SK-N-SH (cell line): ENCODE measurements around the gene NRCAM. TPM values are rescaled to one million over a fixed set of nuclear protein-coding genes. Genes with fewer than 3 reads are reported as not detected.
A peak's percentile ranks its signal among the peaks of the same experiment; 100 is the strongest.
"Not testable (repeated sequence)": the region's sequence is repeated elsewhere in the genome, so short reads cannot be mapped to it uniquely, and the experiment has no call there.

Experiments
- CTCF ChIA-PET: fragments of 300-600, 350-600 bp; formaldehyde crosslinking; extraction: SDS; loops from one replicate; lab custom pipeline; 2021; lab: Yijun Ruan, JAX
- POLR2A ChIA-PET: fragments of 350-600 bp; sonication (Branson Sonifier 250); formaldehyde crosslinking; extraction: SDS; loops from one replicate; lab custom pipeline; 2020; ENCODE audit warnings: antibody characterized with exemption, inconsistent platforms; lab: Yijun Ruan, JAX
- DNase-seq: peaks from one replicate; pipeline ENCODE4 v3.0.0; 2012
- H2AFZ ChIP-seq: fragments of 200-600 bp; sonication (generic); 2 replicates; pipeline ENCODE4 v1.8.1; 2016; ENCODE audit warnings: antibody characterized with exemption, mild to moderate bottlenecking, low read depth
- H3F3A ChIP-seq: fragments of 200-600 bp; sonication (generic); replicated peaks from 2 replicates; pipeline ENCODE3; 2016; ENCODE audit warnings: antibody characterized with exemption, mild to moderate bottlenecking; ENCODE audit not compliant: insufficient read depth
- H3K27ac ChIP-seq, 2 experiments: fragments of 200-500 bp in 1 of 2; fragments of 200-600 bp in 1 of 2; sonication (Bioruptor generic) in 1 of 2; sonication (generic), shearing (Covaris generic) in 1 of 2; 2 replicates each; pipeline versions ENCODE4 v1.5.1 to v1.6.1; 2014 to 2016; ENCODE audit warnings: low read depth in 2 of 2, inconsistent platforms in 1 of 2, low read length in 1 of 2, mild to moderate bottlenecking in 1 of 2, mixed read lengths in 1 of 2
- H3K27me3 ChIP-seq: fragments of 200-600 bp; sonication (generic), shearing (Covaris generic); 2 replicates; pipeline ENCODE4 v1.6.1; 2016; ENCODE audit warnings: mixed run types; ENCODE audit not compliant: insufficient read depth
- H3K36me3 ChIP-seq, 2 experiments: fragments of 200-500 bp in 1 of 2; fragments of 200-600 bp in 1 of 2; sonication (Bioruptor generic) in 1 of 2; sonication (generic) in 1 of 2; replicated peaks in 1 of 2; 2 replicates each; pipeline versions ENCODE3 to v1.5.1; 2014 to 2016; ENCODE audit warnings: low read length in 1 of 2, mild to moderate bottlenecking in 1 of 2; ENCODE audit not compliant: insufficient read depth in 2 of 2, control insufficient read depth in 1 of 2
- H3K4me1 ChIP-seq, 2 experiments: fragments of 200-500 bp in 1 of 2; fragments of 200-600 bp in 1 of 2; sonication (Bioruptor generic) in 1 of 2; sonication (generic), shearing (Covaris generic) in 1 of 2; 2 replicates each; pipeline versions ENCODE4 v1.5.1 to v1.6.1; 2014 to 2016; ENCODE audit warnings: low read depth in 1 of 2, low read length in 1 of 2, mixed run types in 1 of 2; ENCODE audit not compliant: insufficient read depth in 2 of 2, control insufficient read depth in 1 of 2
- H3K4me2 ChIP-seq: fragments of 200-600 bp; sonication (generic), shearing (Covaris generic); 2 replicates; pipeline ENCODE4 v1.6.1; 2017; ENCODE audit warnings: mixed run types
- H3K4me3 ChIP-seq, 2 experiments: fragments of 200-500 bp in 1 of 2; fragments of 200-600 bp in 1 of 2; sonication (Bioruptor generic) in 1 of 2; sonication (generic), shearing (Covaris generic) in 1 of 2; 2 replicates each; pipeline versions ENCODE4 v1.5.1 to v1.8.1; 2014 to 2016; ENCODE audit warnings: low read depth in 2 of 2, inconsistent platforms in 1 of 2, low read length in 1 of 2, mild to moderate bottlenecking in 1 of 2, mixed read lengths in 1 of 2, moderate library complexity in 1 of 2
- H3K79me2 ChIP-seq: fragments of 200-600 bp; sonication (generic); 2 replicates; pipeline ENCODE4 v1.8.1; 2017; ENCODE audit warnings: mild to moderate bottlenecking; ENCODE audit not compliant: insufficient read depth
- H3K9ac ChIP-seq: fragments of 200-600 bp; sonication (generic); 2 replicates; pipeline ENCODE4 v1.6.1; 2017; ENCODE audit warnings: mixed run types
- H3K9me2 ChIP-seq: fragments of 200-600 bp; sonication (generic); 2 replicates; pipeline ENCODE4 v1.6.1; 2017; ENCODE audit warnings: mixed run types
- H3K9me3 ChIP-seq: fragments of 200-600 bp; sonication (generic); 2 replicates; pipeline ENCODE4 v1.6.1; 2017; ENCODE audit warnings: mixed run types, mild to moderate bottlenecking, moderate library complexity
- H4K20me1 ChIP-seq: fragments of 200-600 bp; sonication (generic); 2 replicates; pipeline ENCODE4 v1.6.1; 2017; ENCODE audit warnings: mild to moderate bottlenecking, mixed run types; ENCODE audit not compliant: insufficient read depth
- EP300 ChIP-seq, 2 experiments: IDR thresholded peaks; 2 replicates each; pipeline versions ENCODE4 v1.4.0 to v1.6.1; 2012; ENCODE audit warnings: borderline replicate concordance in 1 of 2, low read depth in 1 of 2, low read length in 1 of 2
- IRF3 ChIP-seq: fragments of 150-350 bp; IDR thresholded peaks from 2 replicates; pipeline ENCODE4 v1.6.1; 2016; ENCODE audit warnings: mild to moderate bottlenecking, low read depth, low read length
- NFIC ChIP-seq: IDR thresholded peaks from 2 replicates; pipeline ENCODE4 v1.4.0; 2012; ENCODE audit warnings: borderline replicate concordance
- NRF1 ChIP-seq: IDR thresholded peaks from 2 replicates; pipeline ENCODE4 v1.6.1; 2012; ENCODE audit warnings: low read depth, mild to moderate bottlenecking, low read length
- RCOR1 ChIP-seq: fragments of 150-350 bp; IDR thresholded peaks from 2 replicates; pipeline ENCODE4 v1.6.1; 2017; ENCODE audit warnings: antibody characterized with exemption, low read length
- SMC3 ChIP-seq: IDR thresholded peaks from 2 replicates; pipeline ENCODE4 v1.6.1; 2012; ENCODE audit warnings: low read depth, low read length, improper control_type of control experiment
- WGBS: methylation state at CpG from one replicate; pipeline ENCODE4 v1.1.6; 2017; ENCODE audit warnings: low lambda C conversion rate; 5-methylcytosine and 5-hydroxymethylcytosine counted together
- polyA plus RNA-seq, 3 experiments: library from polyadenylated mRNA; depleted of rRNA; stranded (reverse); fragments of >200 nt; gene quantifications; 2 replicates each; pipeline ENCODE4 v1.2.3, GENCODE V29; 2012
- TF ChIP-seq, protein P1 (sequence below): fragments of 150-350 bp; IDR thresholded peaks from 2 replicates; pipeline ENCODE4 v1.6.1; 2017; ENCODE audit warnings: antibody characterized with exemption, low read length, low read depth, borderline replicate concordance

NRCAM gene
- polyA plus RNA-seq, 1 of the 3 experiments (the other 2 are of a cell fraction): 1.1 TPM

- no peaks in the 10 kb centered on the region for H3K9me3 ChIP-seq
- no peak overlapping the region for H2AFZ ChIP-seq
- POLR2A ChIA-PET: no interaction called here
- H3K36me3 ChIP-seq: no peaks in the 10 kb centered on the region
- H3K27ac ChIP-seq: no peak overlapping the region
- TF ChIP-seq RCOR1: no peak
- TF ChIP-seq, protein P1, sequence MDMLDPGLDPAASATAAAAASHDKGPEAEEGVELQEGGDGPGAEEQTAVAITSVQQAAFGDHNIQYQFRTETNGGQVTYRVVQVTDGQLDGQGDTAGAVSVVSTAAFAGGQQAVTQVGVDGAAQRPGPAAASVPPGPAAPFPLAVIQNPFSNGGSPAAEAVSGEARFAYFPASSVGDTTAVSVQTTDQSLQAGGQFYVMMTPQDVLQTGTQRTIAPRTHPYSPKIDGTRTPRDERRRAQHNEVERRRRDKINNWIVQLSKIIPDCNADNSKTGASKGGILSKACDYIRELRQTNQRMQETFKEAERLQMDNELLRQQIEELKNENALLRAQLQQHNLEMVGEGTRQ: no peak
- TF ChIP-seq EP300 (IDR thresholded peaks at IDR 0.05; ENCODE audit: borderline replicate concordance in 1 of 2, low read depth in 1 of 2, low read length in 1 of 2): no peak
- TF ChIP-seq NRF1: no peak
- TF ChIP-seq SMC3: no peak
- no peak for TF ChIP-seq IRF3
- no peaks in the 10 kb centered on the region for H4K20me1 ChIP-seq
- DNase-seq: no peak
- H3K4me3 ChIP-seq: no peak overlapping the region
- 63% methylated on average over 7 of the region's 9 CpGs for WGBS
- H3K4me2 ChIP-seq: no peak overlapping the region
- H3K27me3 ChIP-seq: no peaks in the 10 kb centered on the region; the same call in 1 of the 2 replicates
- CTCF ChIA-PET: no interaction called here
- no peaks in the 10 kb centered on the region for H3K79me2 ChIP-seq
- H3K4me1 ChIP-seq: peaks cover 0 to 6% of the 10 kb centered on the region in 2 experiments; a peak in 2 of 4 replicates
- no peaks in the 10 kb centered on the region for H3F3A ChIP-seq
- H3K9me2 ChIP-seq: peaks cover under 1% of the 10 kb centered on the region; the same call in 1 of the 2 replicates
- H3K9ac ChIP-seq: no peak overlapping the region
These were observed 115.3 kb downstream of the NRCAM start for GRCh38 chr7:108340856-108341411.

DNA sequence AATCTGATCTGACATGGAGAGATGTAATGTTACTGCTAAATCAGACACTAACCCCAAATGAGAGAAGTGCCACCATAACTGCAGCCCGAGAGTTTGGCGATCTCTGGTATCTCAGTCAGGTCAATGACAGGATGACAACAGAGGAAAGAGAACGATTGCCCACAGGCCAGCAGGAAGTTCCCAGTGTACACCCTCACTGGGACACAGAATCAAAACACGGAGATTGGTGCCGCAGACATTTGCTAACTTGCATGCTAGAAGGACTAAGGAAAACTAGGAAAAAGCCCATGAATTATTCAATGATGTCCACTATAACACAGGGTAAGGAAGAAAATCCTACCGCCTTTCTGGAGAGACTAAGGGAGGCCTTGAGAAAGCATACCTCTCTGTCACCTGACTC is 115.8 kb downstream of the NRCAM start:
- H4K20me1 ChIP-seq, DNase-seq, H3K4me2 ChIP-seq, H3K79me2 ChIP-seq, H3K9me3 ChIP-seq, H3K36me3 ChIP-seq, CTCF ChIA-PET, H2AFZ ChIP-seq, H3K4me3 ChIP-seq, H3F3A ChIP-seq, H3K9ac ChIP-seq, POLR2A ChIA-PET, H3K9me2 ChIP-seq, H3K27ac ChIP-seq, H3K27me3 ChIP-seq: not testable (repeated sequence)
- peaks cover 0 to 10% of the 10 kb centered on the region in 2 experiments; a peak in 2 of 4 replicates for H3K4me1 ChIP-seq
- WGBS: 76% methylated on average over 6 of the region's 6 CpGs

GRCh38 chr7:108335269-108335918 is 120.8 kb downstream of the NRCAM start:
- H3K79me2 ChIP-seq: no peaks in the 10 kb centered on the region
- DNase-seq: peak; percentile 30
- no peaks in the 10 kb centered on the region for H3K36me3 ChIP-seq
- TF ChIP-seq, protein P1: no peak
- TF ChIP-seq NFIC: peak; percentile 26; the same call in 1 of the 2 replicates
- no peaks in the 10 kb centered on the region for H3K9me2 ChIP-seq
- peaks cover 0 to 43% of the 10 kb centered on the region in 2 experiments; a peak in 2 of 4 replicates for H3K4me1 ChIP-seq
- ChIA-PET POLR2A (interaction anchor here (0.9 kb wide), 1 partner anchor 43 kb away, joined by 6 read pairs; no protein-coding TSS in a partner anchor), CTCF (interaction anchor here (1.2 to 2.0 kb wide), 8 partner anchors 12 to 154 kb away, joined by 3 to 4 read pairs (median 4); no protein-coding TSS in a partner anchor)
- no peaks in the 10 kb centered on the region for H3K9me3 ChIP-seq
- WGBS: 8% methylated on average over 1 of the region's 1 CpG
- H3K4me3 ChIP-seq: no peak overlapping the region
- no peak overlapping the region for H2AFZ ChIP-seq
- no peak overlapping the region for H3K4me2 ChIP-seq
- peak overlapping the region in 1 of 2 experiments; percentile 81; a peak in 2 of 4 replicates for H3K27ac ChIP-seq
- no peaks in the 10 kb centered on the region for H3F3A ChIP-seq
- H4K20me1 ChIP-seq: no peaks in the 10 kb centered on the region
- H3K9ac ChIP-seq: no peak overlapping the region
- H3K27me3 ChIP-seq: no peaks in the 10 kb centered on the region
